Liver (tissue), 9 donors: Measurements from ENCODE around the gene APOL4. TPM values are rescaled to one million over a fixed set of nuclear protein-coding genes. Genes with fewer than 3 reads are reported as not detected.

Experiments
- DNase-seq: peaks from one replicate; pipeline ENCODE4 v3.0.0-alpha.2; 2017; ENCODE audit warnings: low spot score
- H3K27ac ChIP-seq, 2 donors: one replicate each; pipeline ENCODE4 v1.7.0; 2013; ENCODE audit warnings: inconsistent platforms in 2 of 2, low read length in 2 of 2, control low read depth in 1 of 2, low read depth in 1 of 2, mild to moderate bottlenecking in 1 of 2
- H3K27me3 ChIP-seq, 4 donors: one replicate each; pipeline versions ENCODE4 v1.6.1 to v1.7.0; 2013; ENCODE audit warnings: low read length in 3 of 4, inconsistent platforms in 1 of 4, mild to moderate bottlenecking in 1 of 4, moderate library complexity in 1 of 4; ENCODE audit not compliant: control insufficient read depth in 4 of 4, insufficient read depth in 4 of 4
- H3K36me3 ChIP-seq, 4 donors: one replicate each; pipeline versions ENCODE4 v1.6.1 to v1.7.0; 2013; ENCODE audit warnings: low read length in 3 of 4, mild to moderate bottlenecking in 3 of 4, low read depth in 1 of 4, moderate library complexity in 1 of 4; ENCODE audit not compliant: control insufficient read depth in 4 of 4, insufficient read depth in 3 of 4
- H3K4me1 ChIP-seq, 4 donors: one replicate each; pipeline versions ENCODE4 v1.6.1 to v1.7.0; 2013; ENCODE audit warnings: low read length in 3 of 4, mild to moderate bottlenecking in 3 of 4, moderate library complexity in 1 of 4; ENCODE audit not compliant: control insufficient read depth in 4 of 4, insufficient read depth in 4 of 4
- H3K4me3 ChIP-seq, 3 donors: one replicate each; pipeline versions ENCODE4 v1.6.1 to v1.7.0; 2013; ENCODE audit warnings: low read length in 3 of 3, control low read depth in 1 of 3, low read depth in 1 of 3, mild to moderate bottlenecking in 1 of 3
- H3K9ac ChIP-seq, 2 donors: one replicate each; pipeline ENCODE4 v1.7.0; 2013; ENCODE audit warnings: low read length in 2 of 2, mild to moderate bottlenecking in 2 of 2, moderate library complexity in 2 of 2, control low read depth in 1 of 2, low read depth in 1 of 2
- H3K9me3 ChIP-seq, 4 donors: one replicate each; pipeline versions ENCODE4 v1.6.1 to v1.7.0; 2013; ENCODE audit warnings: low read length in 3 of 4; ENCODE audit not compliant: control insufficient read depth in 4 of 4
- ATF3 ChIP-seq: IDR thresholded peaks from 2 replicates; pipeline ENCODE4 v1.6.1; 2016; ENCODE audit warnings: antibody characterized with exemption
- EGR1 ChIP-seq, 2 donors: IDR thresholded peaks; 2 replicates each; pipeline ENCODE4 v1.6.1; 2016 to 2018; ENCODE audit warnings: antibody characterized with exemption in 2 of 2, low read depth in 2 of 2
- FOXA1 ChIP-seq: IDR thresholded peaks from 2 replicates; pipeline ENCODE4 v1.6.1; 2016; ENCODE audit warnings: antibody characterized with exemption
- FOXA2 ChIP-seq: IDR thresholded peaks from 2 replicates; pipeline ENCODE4 v1.6.1; 2016; ENCODE audit warnings: antibody characterized with exemption
- GABPA ChIP-seq, 2 donors: IDR thresholded peaks in 1 of 2; conservative IDR thresholded peaks in 1 of 2; 2 replicates each; pipeline ENCODE4 v1.6.1; 2016; ENCODE audit warnings: antibody characterized with exemption in 2 of 2, mild to moderate bottlenecking in 1 of 2, moderate library complexity in 1 of 2
- HNF4A ChIP-seq, 2 donors: conservative IDR thresholded peaks; 2 replicates each; pipeline ENCODE4 v1.6.1; 2016; ENCODE audit warnings: antibody characterized with exemption in 2 of 2, mild to moderate bottlenecking in 2 of 2
- HNF4G ChIP-seq: IDR thresholded peaks from 2 replicates; pipeline ENCODE4 v1.6.1; 2016; ENCODE audit warnings: antibody characterized with exemption
- JUND ChIP-seq, 2 donors: IDR thresholded peaks; 2 replicates each; pipeline ENCODE4 v1.6.1; 2016; ENCODE audit warnings: antibody characterized with exemption in 2 of 2
- NR2F2 ChIP-seq: IDR thresholded peaks from 2 replicates; pipeline ENCODE4 v1.6.1; 2016; ENCODE audit warnings: antibody characterized with exemption
- RAD21 ChIP-seq, 2 donors: IDR thresholded peaks; 2 replicates each; pipeline ENCODE4 v1.6.1; 2016; ENCODE audit warnings: antibody characterized with exemption in 2 of 2, mild to moderate bottlenecking in 2 of 2
- RXRA ChIP-seq, 2 donors: IDR thresholded peaks; 2 replicates each; pipeline ENCODE4 v1.6.1; 2017 to 2018; ENCODE audit warnings: antibody characterized with exemption in 2 of 2, mild to moderate bottlenecking in 1 of 2
- TAF1 ChIP-seq: conservative IDR thresholded peaks from 2 replicates; pipeline ENCODE4 v1.6.1; 2016; ENCODE audit warnings: antibody characterized with exemption, mild to moderate bottlenecking
- YY1 ChIP-seq: IDR thresholded peaks from 2 replicates; pipeline ENCODE4 v1.6.1; 2016; ENCODE audit warnings: antibody characterized with exemption, mild to moderate bottlenecking
- ZBTB33 ChIP-seq: IDR thresholded peaks from 2 replicates; pipeline ENCODE4 v1.6.1; 2016; ENCODE audit warnings: antibody characterized with exemption
- WGBS: extraction: QIAGEN DNeasy Blood & Tissue Kit; methylation state at CpG from one replicate; pipeline ENCODE4 v1.1.7; 2013; 5-methylcytosine and 5-hydroxymethylcytosine counted together
- polyA plus RNA-seq, 2 donors: library from polyadenylated mRNA; stranded (reverse) in 1 of 2; unstranded in 1 of 2; fragments of 200-250 nt in 1 of 2; fragments of >200 nt in 1 of 2; fragmentation: Nextera tagmentation in 1 of 2; extraction: Ambion mirVana in 1 of 2; gene quantifications; one replicate each; pipeline versions ENCODE4 v1.2.1 to v1.2.3, GENCODE V29; 2013 to 2015
- total RNA-seq, 2 donors: library from RNA; depleted of rRNA; stranded (reverse); fragments of >200 nt; gene quantifications; one replicate each; pipeline ENCODE4 v1.2.3, GENCODE V29; 2014
- TF ChIP-seq, protein P1 (sequence below): IDR thresholded peaks from 2 replicates; pipeline ENCODE4 v1.6.1; 2016; ENCODE audit warnings: antibody characterized with exemption
- TF ChIP-seq, protein P2 (sequence below): fragments of 150-350 bp; IDR thresholded peaks from 2 replicates; pipeline ENCODE4 v1.5.1; 2017; ENCODE audit warnings: improper control_type of control experiment, low read depth, low read length; ENCODE audit not compliant: missing input control
- TF ChIP-seq, protein P3 (sequence below): IDR thresholded peaks from 2 replicates; pipeline ENCODE4 v1.6.1; 2016; ENCODE audit warnings: antibody characterized with exemption, mild to moderate bottlenecking
- donor health status: healthy.
- donor health status: healthy.
- donor health status: healthy.
- donor health status: healthy.
- donor health status: healthy.

APOL4 gene
- total and polyA plus RNA-seq, 4 donors = 0.59 to 2.3 (median 1.8) TPM

- no peaks in the 10 kb centered on the region for H3K9me3 ChIP-seq
- peaks cover 0 to 8% (median 4%) of the 10 kb centered on the region in 4 donors for H3K36me3 ChIP-seq
- no peak overlapping the region for H3K9ac ChIP-seq
- H3K4me1 ChIP-seq = peaks cover 9 to 65% (median 42%) of the 10 kb centered on the region in 4 donors
- TF ChIP-seq HNF4A (conservative IDR thresholded peaks at IDR 0.05) = no peak
- no peak for TF ChIP-seq RAD21 (IDR thresholded peaks at IDR 0.05)
- no peak for TF ChIP-seq ATF3
- no peak overlapping the region for H3K27ac ChIP-seq
- no peak overlapping the region for H3K4me3 ChIP-seq
- DNase-seq = no peak
- WGBS = 84% methylated on average over 8 of the region's 8 CpGs
- no peaks in the 10 kb centered on the region for H3K27me3 ChIP-seq
Measured at GRCh38 chr22:36148411-36148810, 53.2 kb downstream of the APOL4 start.

GRCh38 chr22:36147196-36147791 lies 54.3 kb downstream of the APOL4 start:
- Histone ChIP-seq H3K4me1 (peaks cover 7 to 67% (median 43%) of the 10 kb centered on the region in 4 donors), H3K9ac (no peak overlapping the region), H3K36me3 (peaks cover 0 to 12% (median 4%) of the 10 kb centered on the region in 4 donors), H3K9me3 (no peaks in the 10 kb centered on the region), H3K27me3 (no peaks in the 10 kb centered on the region), H3K27ac (no peak overlapping the region), H3K4me3 (no peak overlapping the region)
- DNase-seq = no peak
- TF ChIP-seq YY1 = no peak
- TF ChIP-seq, protein P1, sequence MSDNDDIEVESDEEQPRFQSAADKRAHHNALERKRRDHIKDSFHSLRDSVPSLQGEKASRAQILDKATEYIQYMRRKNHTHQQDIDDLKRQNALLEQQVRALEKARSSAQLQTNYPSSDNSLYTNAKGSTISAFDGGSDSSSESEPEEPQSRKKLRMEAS = no peak
- no peak for TF ChIP-seq RXRA (IDR thresholded peaks at IDR 0.05)
- no peak for TF ChIP-seq TAF1
- TF ChIP-seq JUND (IDR thresholded peaks at IDR 0.05) = no peak
- TF ChIP-seq ZBTB33 = no peak
- no peak for TF ChIP-seq ATF3
- TF ChIP-seq RAD21 (IDR thresholded peaks at IDR 0.05) = no peak
- no peak for TF ChIP-seq NR2F2
- TF ChIP-seq FOXA1 = no peak
- TF ChIP-seq HNF4A (conservative IDR thresholded peaks at IDR 0.05) = no peak
- TF ChIP-seq, protein P2, sequence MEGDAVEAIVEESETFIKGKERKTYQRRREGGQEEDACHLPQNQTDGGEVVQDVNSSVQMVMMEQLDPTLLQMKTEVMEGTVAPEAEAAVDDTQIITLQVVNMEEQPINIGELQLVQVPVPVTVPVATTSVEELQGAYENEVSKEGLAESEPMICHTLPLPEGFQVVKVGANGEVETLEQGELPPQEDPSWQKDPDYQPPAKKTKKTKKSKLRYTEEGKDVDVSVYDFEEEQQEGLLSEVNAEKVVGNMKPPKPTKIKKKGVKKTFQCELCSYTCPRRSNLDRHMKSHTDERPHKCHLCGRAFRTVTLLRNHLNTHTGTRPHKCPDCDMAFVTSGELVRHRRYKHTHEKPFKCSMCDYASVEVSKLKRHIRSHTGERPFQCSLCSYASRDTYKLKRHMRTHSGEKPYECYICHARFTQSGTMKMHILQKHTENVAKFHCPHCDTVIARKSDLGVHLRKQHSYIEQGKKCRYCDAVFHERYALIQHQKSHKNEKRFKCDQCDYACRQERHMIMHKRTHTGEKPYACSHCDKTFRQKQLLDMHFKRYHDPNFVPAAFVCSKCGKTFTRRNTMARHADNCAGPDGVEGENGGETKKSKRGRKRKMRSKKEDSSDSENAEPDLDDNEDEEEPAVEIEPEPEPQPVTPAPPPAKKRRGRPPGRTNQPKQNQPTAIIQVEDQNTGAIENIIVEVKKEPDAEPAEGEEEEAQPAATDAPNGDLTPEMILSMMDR = no peak
- no peak for TF ChIP-seq FOXA2
- TF ChIP-seq, protein P3, sequence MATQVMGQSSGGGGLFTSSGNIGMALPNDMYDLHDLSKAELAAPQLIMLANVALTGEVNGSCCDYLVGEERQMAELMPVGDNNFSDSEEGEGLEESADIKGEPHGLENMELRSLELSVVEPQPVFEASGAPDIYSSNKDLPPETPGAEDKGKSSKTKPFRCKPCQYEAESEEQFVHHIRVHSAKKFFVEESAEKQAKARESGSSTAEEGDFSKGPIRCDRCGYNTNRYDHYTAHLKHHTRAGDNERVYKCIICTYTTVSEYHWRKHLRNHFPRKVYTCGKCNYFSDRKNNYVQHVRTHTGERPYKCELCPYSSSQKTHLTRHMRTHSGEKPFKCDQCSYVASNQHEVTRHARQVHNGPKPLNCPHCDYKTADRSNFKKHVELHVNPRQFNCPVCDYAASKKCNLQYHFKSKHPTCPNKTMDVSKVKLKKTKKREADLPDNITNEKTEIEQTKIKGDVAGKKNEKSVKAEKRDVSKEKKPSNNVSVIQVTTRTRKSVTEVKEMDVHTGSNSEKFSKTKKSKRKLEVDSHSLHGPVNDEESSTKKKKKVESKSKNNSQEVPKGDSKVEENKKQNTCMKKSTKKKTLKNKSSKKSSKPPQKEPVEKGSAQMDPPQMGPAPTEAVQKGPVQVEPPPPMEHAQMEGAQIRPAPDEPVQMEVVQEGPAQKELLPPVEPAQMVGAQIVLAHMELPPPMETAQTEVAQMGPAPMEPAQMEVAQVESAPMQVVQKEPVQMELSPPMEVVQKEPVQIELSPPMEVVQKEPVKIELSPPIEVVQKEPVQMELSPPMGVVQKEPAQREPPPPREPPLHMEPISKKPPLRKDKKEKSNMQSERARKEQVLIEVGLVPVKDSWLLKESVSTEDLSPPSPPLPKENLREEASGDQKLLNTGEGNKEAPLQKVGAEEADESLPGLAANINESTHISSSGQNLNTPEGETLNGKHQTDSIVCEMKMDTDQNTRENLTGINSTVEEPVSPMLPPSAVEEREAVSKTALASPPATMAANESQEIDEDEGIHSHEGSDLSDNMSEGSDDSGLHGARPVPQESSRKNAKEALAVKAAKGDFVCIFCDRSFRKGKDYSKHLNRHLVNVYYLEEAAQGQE = no peak
- TF ChIP-seq EGR1 (IDR thresholded peaks at IDR 0.05; ENCODE audit: low read depth in 2 of 2) = no peak
- no peak for TF ChIP-seq HNF4G
- no peak for TF ChIP-seq GABPA (IDR thresholded peaks at IDR 0.05 in 1 of 2, conservative IDR thresholded peaks at IDR 0.05 in 1 of 2)
- 92% methylated on average over 8 of the region's 8 CpGs for WGBS
